Stimulated activated CD8-positive, alpha-beta memory T cell treated with anti-CD3 and anti-CD28 coated beads, Interleukin-15, amount 100 ng/mL, for 48 hours (primary cell): ENCODE data around the gene A2M.

Source experiments
- DNase-seq, 2 donors: peaks; one replicate each; pipeline ENCODE4 v3.0.0-alpha.2; 2020; ENCODE audit warnings: low read depth in 2 of 2

A2M gene

DNA sequence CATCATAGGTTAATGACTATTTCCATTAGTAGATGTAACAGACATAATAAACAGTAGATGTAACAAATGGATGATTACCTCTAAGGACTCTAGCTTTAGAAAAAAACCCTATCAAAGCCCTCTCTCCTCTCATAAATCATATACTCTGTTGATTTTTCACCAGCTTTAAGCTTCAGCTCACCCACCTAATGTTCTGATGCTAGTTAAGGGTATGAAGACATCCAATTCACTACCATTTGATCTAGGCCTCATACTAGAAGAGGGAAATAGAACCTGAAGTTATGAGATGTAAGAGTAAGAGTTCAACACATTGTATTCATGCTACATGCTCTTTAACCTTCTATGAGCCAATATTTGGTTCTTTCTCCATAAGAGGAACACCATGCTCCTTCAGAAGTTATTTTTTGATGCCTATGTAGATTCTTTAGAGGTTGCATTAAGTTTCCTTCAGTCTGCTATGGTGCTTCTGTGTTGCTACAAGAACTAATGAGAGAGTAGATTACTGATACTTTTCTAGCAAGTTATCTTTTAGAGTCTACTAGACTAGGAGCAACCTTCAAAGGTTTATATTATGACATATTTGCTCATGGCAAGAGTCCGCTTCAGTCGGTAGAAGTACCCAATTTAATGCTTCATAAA lies 16.0 kb downstream of the A2M start:
- no peak for DNase-seq

- DNase-seq = no peak
These were observed 17.2 kb downstream of the A2M start for GRCh38 chr12:9098463-9099026.

- no peak for DNase-seq
These were observed 17.6 kb downstream of the A2M start for GRCh38 chr12:9098115-9098452.

DNA sequence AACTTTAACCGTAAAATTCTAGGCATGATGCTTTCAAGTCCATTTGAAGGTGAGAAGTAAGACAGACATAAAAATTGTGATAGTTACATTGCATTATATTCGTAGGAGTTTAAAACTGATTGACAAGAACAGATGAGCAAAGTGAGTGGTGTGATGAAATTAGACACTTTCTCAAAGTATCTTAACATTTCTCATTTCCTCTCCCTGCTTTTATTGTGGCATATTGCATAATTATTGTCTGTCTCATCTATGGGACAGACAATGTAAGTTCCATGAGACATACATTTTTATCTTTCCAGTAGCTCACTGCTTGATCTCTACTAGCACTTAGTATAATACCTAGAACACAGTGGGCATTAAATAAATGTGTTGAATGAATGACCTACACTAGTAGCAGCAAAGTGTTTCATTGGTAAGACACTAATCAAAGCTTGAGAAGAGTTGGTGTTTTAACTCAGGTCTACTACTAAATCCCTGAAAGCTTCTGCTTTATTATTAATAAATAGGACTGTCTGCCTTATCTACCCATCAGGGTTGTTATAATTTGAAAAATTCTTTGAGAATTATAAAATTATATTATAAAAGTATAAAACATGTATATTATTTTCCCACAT lies 19.0 kb downstream of the A2M start:
- no peak for DNase-seq

- DNase-seq = no peak
These were observed 20.4 kb downstream of the A2M start for GRCh38 chr12:9095322-9095721.

DNA sequence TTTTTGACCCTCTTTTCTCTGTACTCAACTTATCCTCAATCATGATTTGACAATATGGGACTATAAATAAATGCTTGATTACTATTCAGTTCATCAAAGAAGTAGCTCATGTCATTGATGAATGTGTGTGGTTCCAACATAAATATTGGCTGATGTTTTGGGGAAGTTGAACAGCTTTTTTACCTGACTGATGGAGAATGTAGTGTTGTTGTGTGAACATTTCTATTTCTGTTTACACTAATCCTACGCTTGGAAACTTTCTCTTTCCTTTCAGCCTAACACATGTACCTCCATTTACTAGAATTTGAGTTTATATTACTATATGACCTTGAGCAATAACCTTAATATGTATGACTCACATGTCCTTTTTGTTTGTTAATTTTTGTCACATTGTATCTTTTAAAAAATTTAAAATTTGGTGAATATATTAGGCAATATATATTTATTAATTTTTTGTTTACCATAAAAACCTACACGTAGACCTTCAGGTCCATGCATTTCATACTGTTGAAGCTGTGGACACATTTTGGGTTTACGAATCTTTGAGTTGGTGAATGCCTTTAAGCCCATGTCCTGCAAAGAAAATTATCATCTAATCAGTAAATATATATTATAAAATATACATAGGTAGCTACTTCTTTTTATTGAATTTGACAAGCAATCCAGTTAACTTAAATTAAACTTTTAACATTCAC lies 21.1 kb downstream of the A2M start:
- no peak for DNase-seq

DNA sequence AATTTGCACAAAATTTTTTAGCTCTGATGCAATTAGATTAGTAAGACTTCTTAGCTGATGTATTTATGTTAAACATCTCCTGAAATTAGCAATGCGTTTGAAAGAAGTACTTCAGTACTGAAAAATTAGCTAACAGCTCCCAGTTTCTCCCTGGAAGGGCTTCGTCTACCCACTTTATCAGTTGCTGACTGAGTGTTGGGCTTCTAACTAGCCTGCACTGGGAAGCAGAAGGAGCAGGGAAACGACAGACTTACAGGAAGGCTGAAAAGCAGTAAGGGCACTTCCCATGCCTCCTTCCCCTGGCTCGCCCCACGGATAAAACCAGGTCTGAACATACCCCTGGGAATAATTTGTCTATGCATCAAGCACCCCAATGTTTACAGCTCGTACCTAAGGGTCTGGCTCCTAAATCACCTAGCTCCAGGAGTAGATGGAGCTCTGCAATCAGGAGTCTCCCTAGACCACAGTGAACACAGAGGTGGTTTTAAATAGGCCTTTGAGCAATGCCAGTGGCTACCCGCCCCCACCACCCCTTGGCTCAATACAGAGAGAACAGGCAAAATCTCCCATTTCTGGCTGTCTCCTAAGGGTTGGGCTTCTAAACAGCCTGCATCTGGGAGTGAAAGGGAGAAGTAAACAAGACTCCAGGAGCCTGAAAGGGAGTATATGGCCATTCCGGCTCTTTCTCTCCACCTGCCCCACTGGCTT lies 23.7 kb downstream of the A2M start:
- no peak for DNase-seq

- DNase-seq = no peak
These were observed 25.5 kb downstream of the A2M start for GRCh38 chr12:9090220-9090619.

DNA sequence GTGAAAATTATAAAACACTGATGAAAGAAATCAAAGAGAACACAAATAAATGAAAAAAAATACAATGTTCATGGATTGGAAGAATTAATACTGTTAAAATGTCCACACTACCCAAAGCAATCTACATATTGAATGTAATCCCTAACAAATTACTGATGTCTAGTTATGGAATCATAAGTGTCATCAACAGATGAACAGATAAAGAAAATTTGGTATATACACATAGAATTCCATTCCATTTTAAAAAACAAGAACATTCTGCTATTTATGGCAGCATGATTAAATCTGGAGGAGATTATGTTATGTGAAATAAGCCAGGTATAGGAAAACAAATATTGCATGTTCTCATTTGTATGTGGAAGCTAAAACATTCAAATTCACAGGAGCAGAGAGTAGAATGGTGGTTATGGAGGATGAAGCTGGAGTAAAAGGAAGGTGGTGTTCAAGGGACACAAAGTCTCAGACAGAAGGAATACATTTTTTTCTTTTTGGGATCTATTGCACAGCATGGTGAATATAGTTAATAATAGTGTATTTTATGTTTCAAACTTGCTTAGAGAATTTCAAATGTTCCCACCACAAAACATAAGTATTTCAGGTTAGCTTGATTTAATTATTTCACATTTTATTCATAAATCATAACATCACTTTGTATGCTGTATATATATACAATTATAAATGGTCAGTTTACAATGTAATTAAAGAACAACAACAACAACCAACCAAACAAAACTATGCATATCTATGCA lies 28.5 kb downstream of the A2M start:
- DNase-seq = no peak

DNA sequence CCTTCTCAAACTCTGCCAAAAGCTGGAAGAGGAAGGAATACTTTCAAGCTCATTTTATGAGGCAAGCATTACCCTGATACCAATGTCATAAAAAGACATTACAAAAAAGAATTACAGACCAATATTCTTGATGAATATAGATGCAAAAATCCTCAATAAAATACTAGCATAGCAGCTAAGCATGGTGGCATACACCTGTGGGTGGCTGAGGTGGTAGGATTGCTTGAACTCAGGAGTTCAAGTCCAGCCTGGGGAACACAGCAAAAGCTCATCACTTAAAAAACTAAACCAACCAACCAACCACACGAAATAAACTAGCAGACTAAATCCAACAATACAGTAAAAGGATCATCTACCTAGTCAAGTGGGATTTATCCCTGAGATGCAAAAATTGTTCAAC lies 29.6 kb downstream of the A2M start:
- DNase-seq = no peak

- DNase-seq = no peak
These were observed 31.3 kb downstream of the A2M start for GRCh38 chr12:9084417-9084816.

DNA sequence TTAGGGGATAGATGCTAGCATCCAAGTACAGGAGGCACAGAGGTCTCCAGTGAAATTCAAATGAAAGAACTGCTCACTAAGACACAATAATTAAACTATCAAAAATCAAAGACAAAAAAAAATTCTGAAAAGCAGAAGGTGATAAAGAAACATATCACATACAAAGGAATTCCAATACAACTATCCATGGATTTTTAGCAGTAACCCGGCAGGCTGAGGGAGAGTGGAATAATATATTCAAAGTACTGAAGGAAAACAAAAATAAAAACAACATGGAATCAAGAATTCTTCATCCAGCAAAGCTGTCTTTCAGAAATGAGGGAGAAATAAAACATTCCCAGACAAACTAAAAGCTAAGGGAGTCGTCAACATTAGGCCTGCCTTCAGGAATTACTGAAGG lies 31.9 kb downstream of the A2M start:
- DNase-seq = no peak

DNA sequence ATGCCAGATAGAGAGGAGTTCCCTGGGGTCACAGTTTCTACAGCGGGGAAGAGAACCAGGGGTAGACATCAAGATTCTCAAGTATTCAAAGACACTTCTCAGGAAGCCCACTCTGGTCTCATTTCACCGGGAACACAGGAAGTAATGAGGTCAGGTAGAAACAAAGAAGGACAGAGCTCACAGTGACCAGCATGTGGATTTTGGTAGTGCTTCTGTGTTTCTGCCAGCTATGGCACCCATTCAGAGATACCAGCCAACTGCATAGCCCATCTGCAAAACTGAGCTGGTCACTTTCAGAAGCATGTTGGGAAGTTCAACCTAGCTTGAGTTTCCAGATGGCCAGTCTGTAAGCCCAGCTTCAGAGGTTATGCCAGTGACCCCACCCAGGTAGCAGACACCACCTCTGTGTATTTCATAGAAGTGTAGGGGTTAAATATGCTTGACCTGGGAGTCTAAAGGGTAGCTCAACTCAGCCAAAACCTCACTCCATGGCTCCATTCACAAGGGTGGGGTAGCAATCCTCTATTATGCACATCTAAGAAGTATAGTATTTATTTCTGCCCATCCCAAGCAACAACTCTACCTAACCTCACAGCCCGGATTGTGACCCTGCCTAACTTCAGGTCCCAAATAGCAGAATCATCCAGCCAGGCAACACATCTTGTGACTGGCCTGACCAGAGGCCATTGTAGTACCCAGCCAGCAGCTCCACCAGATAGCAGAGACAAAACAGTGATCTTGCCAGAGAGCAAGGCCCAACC lies 33.9 kb downstream of the A2M start:
- DNase-seq = no peak

GRCh38 chr12:9079883-9080675 lies 35.6 kb downstream of the A2M start:
- no peak for DNase-seq

GRCh38 chr12:9079082-9079481 lies 36.6 kb downstream of the A2M start:
- no peak for DNase-seq

DNA sequence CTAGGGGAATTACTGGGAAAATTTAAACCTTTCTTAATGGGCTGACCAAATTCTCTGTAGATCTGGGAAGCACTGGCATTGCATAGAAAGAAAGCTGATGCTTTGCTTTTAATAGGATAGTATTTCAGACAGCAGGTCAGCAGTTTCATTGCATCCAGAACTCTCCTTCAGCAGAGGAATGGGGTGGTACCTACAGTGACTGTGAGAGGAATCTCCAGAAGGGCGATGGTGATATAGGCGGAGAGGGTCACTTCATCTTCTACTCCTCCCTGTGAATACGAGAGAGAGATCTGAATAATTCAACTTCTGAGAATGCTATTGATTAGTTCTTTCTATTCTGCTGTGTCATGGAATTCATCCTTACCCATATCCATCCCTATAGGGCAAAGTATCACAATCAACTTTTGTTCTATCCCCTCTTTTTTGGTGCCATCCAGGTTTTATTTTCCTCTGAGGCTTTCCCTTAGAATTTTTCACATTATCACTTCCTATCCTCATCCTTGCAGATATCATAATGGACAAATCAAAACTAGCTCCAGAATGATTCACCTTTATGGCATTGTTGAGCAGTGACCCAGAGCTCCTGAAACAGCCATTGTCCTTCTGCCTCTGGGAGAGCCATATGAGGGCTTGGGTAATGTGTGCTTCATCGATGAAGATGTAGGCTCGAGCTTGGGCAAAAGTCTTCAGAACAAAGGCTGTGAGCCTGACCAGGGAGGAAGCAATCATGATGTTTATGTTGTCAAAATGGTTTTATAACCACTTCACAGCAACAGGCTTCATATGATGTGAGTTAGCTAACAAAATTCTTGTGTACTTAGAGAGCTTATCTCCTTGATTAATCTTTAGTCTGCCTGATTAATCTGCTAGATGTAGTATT lies 38.3 kb downstream of the A2M start:
- no peak for DNase-seq

- no peak for DNase-seq
These were observed 39.0 kb downstream of the A2M start for GRCh38 chr12:9076733-9077132.

DNA sequence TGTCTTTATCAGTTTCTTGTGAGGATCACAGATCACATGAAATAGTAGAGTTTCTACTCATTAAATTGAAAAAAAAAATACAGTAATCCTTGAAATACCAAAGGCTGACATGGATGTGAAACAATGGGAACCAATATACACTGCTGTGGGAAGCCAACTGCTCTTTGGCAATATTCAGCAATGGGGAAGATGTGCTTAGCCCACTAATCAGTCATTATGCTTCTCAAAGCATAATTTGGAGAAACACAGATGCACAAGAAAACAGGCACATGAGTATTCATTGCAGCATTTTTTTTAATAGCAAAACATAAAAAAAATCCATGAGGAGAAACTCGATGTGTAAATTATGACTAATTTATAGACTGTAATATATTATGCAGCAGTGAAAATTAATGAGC lies 40.6 kb downstream of the A2M start:
- no peak for DNase-seq

GRCh38 chr12:9074484-9075137 lies 41.1 kb downstream of the A2M start:
- no peak for DNase-seq
